ENCODE data around the gene OR2AJ1.

Gene OR2AJ1

GRCh38 chr1:247924868-247925267, at the start of gene OR2AJ1:
Gene OR2AJ1 (plus strand): TSS chr1:247924889. CDS start chr1:247933769, 8,880 bp downstream.
- no peak for DNase-seq (ENCODE audit: low spot score)

GRCh38 chr1:247883346-247883745, 41.3 kb upstream of the OR2AJ1 start:
- DNase-seq (ENCODE audit: low spot score): no peak

GRCh38 chr1:247884797-247885413, 39.8 kb upstream of the OR2AJ1 start:
- no peak for DNase-seq (ENCODE audit: low spot score)

- no peak for DNase-seq (ENCODE audit: low spot score)
Observed at GRCh38 chr1:247895163-247895637, 29.5 kb upstream of the OR2AJ1 start, which contains the start of gene OR2W3. Gene OR2W3 (plus strand): TSS chr1:247895587. CDS start chr1:247895587, 0 bp downstream.

GRCh38 chr1:247895976-247896375, 28.7 kb upstream of the OR2AJ1 start:
- DNase-seq (ENCODE audit: low spot score): no peak

- DNase-seq (ENCODE audit: low spot score): no peak
Observed at GRCh38 chr1:247904122-247904521, 20.6 kb upstream of the OR2AJ1 start.

GRCh38 chr1:247905181-247905580, 19.5 kb upstream of the OR2AJ1 start:
- no peak for DNase-seq (ENCODE audit: low spot score)

GRCh38 chr1:247905910-247906503, 18.7 kb upstream of the OR2AJ1 start:
- no peak for DNase-seq (ENCODE audit: low spot score)

- peak; percentile 21 for DNase-seq (ENCODE audit: low spot score)
Observed at GRCh38 chr1:247906504-247907047, 18.1 kb upstream of the OR2AJ1 start.

GRCh38 chr1:247908766-247909165, 15.9 kb upstream of the OR2AJ1 start:
- no peak for DNase-seq (ENCODE audit: low spot score)

- DNase-seq (ENCODE audit: low spot score): no peak
Observed at GRCh38 chr1:247913786-247914185, 10.9 kb upstream of the OR2AJ1 start.

GRCh38 chr1:247914941-247915662, 9.6 kb upstream of the OR2AJ1 start:
- no peak for DNase-seq (ENCODE audit: low spot score)

- DNase-seq (ENCODE audit: low spot score): no peak
Observed at GRCh38 chr1:247919952-247920351, 4.7 kb upstream of the OR2AJ1 start, which contains the start of gene OR2T8. Gene OR2T8 (plus strand): TSS chr1:247920252. CDS start chr1:247921018, 766 bp downstream.

GRCh38 chr1:247923941-247924340, 748 bp upstream of the OR2AJ1 start:
- DNase-seq (ENCODE audit: low spot score): no peak

GRCh38 chr1:247933989-247934388, 9.3 kb downstream of the OR2AJ1 start:
- no peak for DNase-seq (ENCODE audit: low spot score)

- DNase-seq (ENCODE audit: low spot score): no peak
Observed at GRCh38 chr1:247935781-247936180, 11.1 kb downstream of the OR2AJ1 start.

- DNase-seq (ENCODE audit: low spot score): no peak
Observed at GRCh38 chr1:247936415-247936814, 11.7 kb downstream of the OR2AJ1 start.

GRCh38 chr1:247936965-247937734, 12.5 kb downstream of the OR2AJ1 start:
- peak; percentile 17 for DNase-seq (ENCODE audit: low spot score)

- no peak for DNase-seq (ENCODE audit: low spot score)
Observed at GRCh38 chr1:247942624-247943023, 17.9 kb downstream of the OR2AJ1 start.

- DNase-seq (ENCODE audit: low spot score): no peak
Observed at GRCh38 chr1:247948558-247948957, 23.9 kb downstream of the OR2AJ1 start, which contains the start of gene OR2L8. Gene OR2L8 (plus strand): TSS chr1:247948858. CDS start chr1:247948858, 0 bp downstream.

GRCh38 chr1:247953408-247953807, 28.7 kb downstream of the OR2AJ1 start:
- no peak for DNase-seq (ENCODE audit: low spot score)

- DNase-seq (ENCODE audit: low spot score): no peak
Observed at GRCh38 chr1:247961791-247962190, 37.1 kb downstream of the OR2AJ1 start.

Measured in kidney capillary endothelial cell (primary cell).